ENCODE results near the gene SLC51A. TPM values are rescaled to one million over a fixed set of nuclear protein-coding genes. Genes with fewer than 3 reads are reported as not detected.
"Not testable (repeated sequence)": the region's sequence is repeated elsewhere in the genome, so short reads cannot be mapped to it uniquely, and the experiment has no call there.

Gene SLC51A
- total RNA-seq, 4 donors from 2014 or later: not detected

DNA sequence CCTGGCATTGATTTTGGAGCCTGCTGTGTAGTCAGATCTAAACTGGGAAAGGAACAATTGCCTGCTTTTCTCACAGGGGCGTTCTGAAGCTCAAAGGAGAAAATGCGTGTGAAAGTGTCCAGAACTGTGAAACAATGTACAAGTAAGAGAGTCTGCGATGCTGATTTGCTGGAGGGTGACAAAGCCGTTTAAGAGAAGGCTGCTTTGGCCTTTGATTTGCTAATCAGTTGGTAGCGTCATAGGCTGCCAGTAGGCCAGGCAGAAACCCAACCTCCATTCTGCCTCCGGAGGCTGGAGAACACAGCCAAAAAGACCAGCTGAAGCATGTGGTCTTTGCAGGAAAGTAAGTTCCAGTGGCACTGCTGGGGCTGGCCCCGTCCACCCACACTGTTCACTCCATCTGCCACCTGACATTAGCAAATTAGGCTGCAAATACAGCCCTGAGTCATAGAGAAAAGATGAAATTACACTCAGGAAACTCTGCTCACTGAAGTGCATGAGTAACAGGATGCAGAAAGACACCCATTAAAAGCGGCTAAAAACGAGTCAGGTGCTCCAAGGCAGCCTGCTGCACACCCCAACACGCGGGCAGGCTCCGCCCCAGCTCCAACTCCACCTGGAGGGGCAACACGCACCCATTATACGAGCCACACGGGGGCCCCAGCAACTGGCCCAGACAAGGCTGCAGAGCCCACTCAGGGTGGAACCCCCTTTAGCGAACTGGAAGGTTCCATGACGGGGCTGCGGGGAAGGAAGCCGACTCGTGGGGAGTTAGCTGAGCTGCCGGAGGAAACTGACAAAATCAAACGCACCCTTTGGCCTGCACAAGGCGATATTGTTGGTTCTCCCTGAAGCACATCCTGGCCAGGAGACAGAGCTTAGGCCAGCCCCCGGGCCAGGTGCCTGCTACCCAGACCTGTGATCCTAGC is 36.7 kb upstream of the SLC51A start:
- no peak for DNase-seq (ENCODE audit: low spot score in 2 of 2)
- Histone ChIP-seq H3K27ac (no peak overlapping the region), H3K4me3 (no peak overlapping the region), H3K9me3 (no peaks in the 10 kb centered on the region), H3K27me3 (no peaks in the 10 kb centered on the region), H3K36me3 (no peaks in the 10 kb centered on the region), H3K4me1 (peaks cover 32% of the 10 kb centered on the region)
- TF ChIP-seq EP300 (IDR thresholded peaks at IDR 0.05) (no peak), POLR2AphosphoS5 (IDR thresholded peaks at IDR 0.05) (no peak), POLR2A (IDR thresholded peaks at IDR 0.05) (no peak)
- TF ChIP-seq, protein P1, sequence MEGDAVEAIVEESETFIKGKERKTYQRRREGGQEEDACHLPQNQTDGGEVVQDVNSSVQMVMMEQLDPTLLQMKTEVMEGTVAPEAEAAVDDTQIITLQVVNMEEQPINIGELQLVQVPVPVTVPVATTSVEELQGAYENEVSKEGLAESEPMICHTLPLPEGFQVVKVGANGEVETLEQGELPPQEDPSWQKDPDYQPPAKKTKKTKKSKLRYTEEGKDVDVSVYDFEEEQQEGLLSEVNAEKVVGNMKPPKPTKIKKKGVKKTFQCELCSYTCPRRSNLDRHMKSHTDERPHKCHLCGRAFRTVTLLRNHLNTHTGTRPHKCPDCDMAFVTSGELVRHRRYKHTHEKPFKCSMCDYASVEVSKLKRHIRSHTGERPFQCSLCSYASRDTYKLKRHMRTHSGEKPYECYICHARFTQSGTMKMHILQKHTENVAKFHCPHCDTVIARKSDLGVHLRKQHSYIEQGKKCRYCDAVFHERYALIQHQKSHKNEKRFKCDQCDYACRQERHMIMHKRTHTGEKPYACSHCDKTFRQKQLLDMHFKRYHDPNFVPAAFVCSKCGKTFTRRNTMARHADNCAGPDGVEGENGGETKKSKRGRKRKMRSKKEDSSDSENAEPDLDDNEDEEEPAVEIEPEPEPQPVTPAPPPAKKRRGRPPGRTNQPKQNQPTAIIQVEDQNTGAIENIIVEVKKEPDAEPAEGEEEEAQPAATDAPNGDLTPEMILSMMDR (IDR thresholded peaks at IDR 0.05): no peak
- WGBS: 53% methylated on average over 19 of the region's 24 CpGs

DNA sequence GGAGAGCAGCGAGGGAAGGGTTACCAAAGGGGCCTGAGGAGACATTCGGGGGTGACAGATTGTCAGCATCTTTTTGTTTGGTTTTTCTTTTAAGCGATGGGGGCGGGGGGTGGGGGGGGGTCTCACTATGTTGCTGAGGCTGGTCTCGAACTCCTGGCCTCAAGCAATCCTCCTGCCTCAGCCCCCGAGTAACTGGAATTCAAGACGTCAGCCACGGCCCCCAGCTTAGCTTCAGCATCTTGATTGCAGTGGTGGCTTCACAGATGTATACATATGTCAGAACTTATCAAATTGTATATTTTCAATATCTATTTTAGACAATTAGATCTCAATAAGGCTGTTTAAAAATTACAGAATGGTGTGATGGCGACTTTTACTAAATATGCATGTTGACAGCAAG is 36.0 kb upstream of the SLC51A start:
- Histone ChIP-seq H3K9me3 (no peaks in the 10 kb centered on the region), H3K36me3 (no peaks in the 10 kb centered on the region), H3K4me3 (no peak overlapping the region), H3K27me3 (no peaks in the 10 kb centered on the region), H3K27ac (no peak overlapping the region), H3K4me1 (peaks cover 32% of the 10 kb centered on the region)
- no peak for TF ChIP-seq POLR2AphosphoS5 (IDR thresholded peaks at IDR 0.05)
- no peak for TF ChIP-seq EP300 (IDR thresholded peaks at IDR 0.05)
- no peak for TF ChIP-seq POLR2A (IDR thresholded peaks at IDR 0.05)
- TF ChIP-seq, protein P1 (IDR thresholded peaks at IDR 0.05): no peak
- DNase-seq (ENCODE audit: low spot score in 2 of 2): no peak
- 72% methylated on average over 8 of the region's 9 CpGs for WGBS

GRCh38 chr3:196181127-196181546 is 35.2 kb upstream of the SLC51A start:
- no peaks in the 10 kb centered on the region for H3K9me3 ChIP-seq
- H3K4me1 ChIP-seq: peaks cover 32% of the 10 kb centered on the region
- H3K27ac ChIP-seq: no peak overlapping the region
- WGBS: 72% methylated on average over 10 of the region's 10 CpGs
- no peaks in the 10 kb centered on the region for H3K36me3 ChIP-seq
- DNase-seq (ENCODE audit: low spot score in 2 of 2): no peak
- no peaks in the 10 kb centered on the region for H3K27me3 ChIP-seq
- no peak overlapping the region for H3K4me3 ChIP-seq
- TF ChIP-seq POLR2A (IDR thresholded peaks at IDR 0.05): no peak
- TF ChIP-seq EP300 (IDR thresholded peaks at IDR 0.05): no peak
- no peak for TF ChIP-seq POLR2AphosphoS5 (IDR thresholded peaks at IDR 0.05)
- TF ChIP-seq, protein P1 (IDR thresholded peaks at IDR 0.05): no peak

- H3K9me3 ChIP-seq; H3K36me3 ChIP-seq; H3K27me3 ChIP-seq; DNase-seq (ENCODE audit: low spot score in 2 of 2); H3K27ac ChIP-seq; H3K4me3 ChIP-seq: not testable (repeated sequence)
- peaks cover 29% of the 10 kb centered on the region for H3K4me1 ChIP-seq
- WGBS: 90% methylated on average over 4 of the region's 4 CpGs
Measured at GRCh38 chr3:196184169-196184432, 32.2 kb upstream of the SLC51A start.

DNA sequence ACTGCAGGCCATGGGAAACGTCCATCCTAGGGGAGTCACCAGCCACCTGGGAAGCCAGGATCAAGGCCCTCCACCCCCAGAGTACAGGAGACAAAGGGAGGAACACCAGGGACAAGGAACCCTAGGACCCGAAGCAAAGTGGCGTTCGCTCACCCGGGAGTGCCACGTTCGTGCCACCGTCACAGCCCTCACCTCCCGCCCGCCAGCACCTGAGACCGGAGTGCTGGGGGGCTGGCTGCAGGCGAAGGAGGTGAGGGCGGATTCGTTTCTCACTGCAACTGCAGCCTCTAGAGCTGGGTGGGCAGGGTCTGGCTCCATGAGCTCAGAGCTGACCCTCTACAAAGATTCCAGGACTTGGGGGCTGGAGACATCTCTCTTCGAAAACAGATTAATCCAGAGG is 31.5 kb upstream of the SLC51A start:
- peaks cover 28% of the 10 kb centered on the region for H3K4me1 ChIP-seq

DNA sequence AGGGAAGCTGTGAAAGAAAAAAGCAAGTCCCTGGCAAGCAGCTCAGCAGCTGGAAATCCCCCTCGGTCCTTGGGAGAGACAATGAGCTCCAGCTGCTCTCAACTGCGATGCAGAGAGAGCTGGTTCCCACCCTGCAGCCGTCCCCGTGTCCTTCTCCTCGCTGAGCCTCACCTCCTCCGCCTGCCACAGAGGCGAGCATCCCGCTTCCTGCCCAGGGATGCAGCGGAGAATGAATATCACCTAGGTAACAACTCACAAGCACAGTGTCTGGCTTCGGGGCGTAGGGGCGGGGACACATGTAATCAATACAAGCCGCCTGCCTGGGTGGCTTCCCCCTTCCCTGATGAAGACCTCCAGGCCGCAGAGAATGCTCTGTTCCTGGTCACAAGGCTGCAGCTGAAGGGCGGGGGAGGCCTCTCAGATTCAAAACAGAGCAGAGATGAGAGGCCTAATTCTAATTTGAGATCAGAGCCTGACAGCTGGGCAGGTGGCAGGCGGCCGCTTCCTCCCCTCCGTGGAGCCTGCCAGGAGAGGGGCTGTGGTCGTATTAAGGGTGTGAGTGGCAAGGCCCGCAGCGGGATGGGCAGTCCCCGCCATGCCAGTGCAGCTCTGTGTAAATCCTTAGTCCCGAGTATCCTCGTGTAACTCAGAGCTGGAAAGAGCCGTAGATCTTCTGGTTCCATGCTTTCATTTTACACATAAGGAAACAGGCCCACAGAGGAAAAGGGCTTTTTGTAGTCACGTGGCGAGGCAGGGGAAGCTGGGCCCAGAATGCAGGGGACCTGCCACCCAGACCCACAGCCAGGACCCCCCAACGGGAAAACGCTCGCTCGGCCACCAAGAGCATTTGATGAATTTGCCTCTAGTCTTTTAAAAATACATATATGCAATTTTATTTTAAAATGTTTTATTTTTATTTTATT is 29.4 kb upstream of the SLC51A start:
- Histone ChIP-seq H3K36me3 (no peaks in the 10 kb centered on the region), H3K9me3 (no peaks in the 10 kb centered on the region), H3K27me3 (no peaks in the 10 kb centered on the region), H3K4me1 (peaks cover 28% of the 10 kb centered on the region), H3K27ac (no peak overlapping the region), H3K4me3 (no peak overlapping the region)
- WGBS: 42% methylated on average over 25 of the region's 31 CpGs
- no peak for DNase-seq (ENCODE audit: low spot score in 2 of 2)
- TF ChIP-seq, protein P1 (IDR thresholded peaks at IDR 0.05): no peak
- no peak for TF ChIP-seq EP300 (IDR thresholded peaks at IDR 0.05)
- no peak for TF ChIP-seq POLR2A (IDR thresholded peaks at IDR 0.05)
- TF ChIP-seq POLR2AphosphoS5 (IDR thresholded peaks at IDR 0.05): no peak

More for the DNA sequence above, 31.5 kb upstream of the SLC51A start:
- DNase-seq (ENCODE audit: low spot score in 2 of 2): no peak
- no peaks in the 10 kb centered on the region for H3K36me3 ChIP-seq
- no peaks in the 10 kb centered on the region for H3K9me3 ChIP-seq
- no peak overlapping the region for H3K4me3 ChIP-seq
- 93% methylated on average over 14 of the region's 15 CpGs for WGBS
- no peak overlapping the region for H3K27ac ChIP-seq
- H3K27me3 ChIP-seq: no peaks in the 10 kb centered on the region
- TF ChIP-seq POLR2A (IDR thresholded peaks at IDR 0.05) (no peak), EP300 (IDR thresholded peaks at IDR 0.05) (no peak)
